Measurements from ENCODE around the gene RBM33. TPM values are rescaled to one million over a fixed set of nuclear protein-coding genes. Genes with fewer than 3 reads are reported as not detected.

RBM33 gene
- total and polyA plus RNA-seq, 2 of the 13 experiments (the other 11 are each of a cell fraction or from before 2014, with no cell fraction given) = 12.4 to 28.9 TPM

- TF ChIP-seq ADNP (CRISPR knock-in tag; IDR thresholded peaks at IDR 0.05) (0 out of 2 replicates have a peak, but pooled peaks have one; percentile 15), NFIB (CRISPR knock-in tag; IDR thresholded peaks at IDR 0.05; ENCODE audit: borderline replicate concordance) (no peak), HOXA5 (CRISPR knock-in tag; IDR thresholded peaks at IDR 0.05) (no peak), SOX13 (IDR thresholded peaks at IDR 0.05) (no peak), SOX13 (CRISPR knock-in tag; conservative IDR thresholded peaks at IDR 0.05 in 1 of 2, IDR thresholded peaks at IDR 0.05 in 1 of 2) (peak in 1 of 2 experiments; percentile 24; a peak in 1 of 4 replicates), HOXA7 (CRISPR knock-in tag; IDR thresholded peaks at IDR 0.05) (no peak), RXRB (CRISPR knock-in tag; IDR thresholded peaks at IDR 0.05; ENCODE audit: borderline replicate concordance) (peak; percentile 54), ZNF329 (CRISPR knock-in tag; IDR thresholded peaks at IDR 0.05; ENCODE audit: low read depth) (no peak), SALL1 (CRISPR knock-in tag; IDR thresholded peaks at IDR 0.05) (peak; percentile 76), ZNF101 (CRISPR knock-in tag; IDR thresholded peaks at IDR 0.05; ENCODE audit: borderline replicate concordance, low read depth) (no peak), ZNF292 (CRISPR knock-in tag; IDR thresholded peaks at IDR 0.05; ENCODE audit: borderline replicate concordance, low read depth) (peak; percentile 8; the same call in 1 of the 2 replicates), ZFP37 (CRISPR knock-in tag; IDR thresholded peaks at IDR 0.05; ENCODE audit: borderline replicate concordance) (no peak), EHMT2 (IDR thresholded peaks at IDR 0.05; ENCODE audit: borderline replicate concordance, low read depth, low read length) (0 out of 2 replicates have a peak, but pooled peaks have one; percentile 22), ZNF792 (CRISPR knock-in tag; IDR thresholded peaks at IDR 0.05) (0 out of 2 replicates have a peak, but pooled peaks have one; percentile 42), PHF21A (CRISPR knock-in tag; IDR thresholded peaks at IDR 0.05) (no peak), ZNF468 (CRISPR knock-in tag; IDR thresholded peaks at IDR 0.05) (no peak; the same call in 1 of the 2 replicates), STAT5B (CRISPR knock-in tag; IDR thresholded peaks at IDR 0.05) (no peak), IRF2 (CRISPR knock-in tag; IDR thresholded peaks at IDR 0.05) (0 out of 2 replicates have a peak, but pooled peaks have one; percentile 29), ZNF160 (CRISPR knock-in tag; IDR thresholded peaks at IDR 0.05) (no peak), SKIL (CRISPR knock-in tag; IDR thresholded peaks at IDR 0.05; ENCODE audit: borderline replicate concordance) (0 out of 2 replicates have a peak, but pooled peaks have one; percentile 36), ZNF644 (CRISPR knock-in tag; IDR thresholded peaks at IDR 0.05; ENCODE audit: low read depth) (peak; percentile 27; the same call in 1 of the 2 replicates), MLX (CRISPR knock-in tag; IDR thresholded peaks at IDR 0.05) (0 out of 2 replicates have a peak, but pooled peaks have one; percentile 18), SOX5 (CRISPR knock-in tag; IDR thresholded peaks at IDR 0.05; ENCODE audit: borderline replicate concordance) (0 out of 2 replicates have a peak, but pooled peaks have one; percentile 51), SMARCE1 (IDR thresholded peaks at IDR 0.05; ENCODE audit: borderline replicate concordance) (no peak), ZMAT3 (CRISPR knock-in tag; conservative IDR thresholded peaks at IDR 0.05) (peak; percentile 49; the same call in 1 of the 2 replicates), RARA (CRISPR knock-in tag; IDR thresholded peaks at IDR 0.05) (peak; percentile 67), BCL6 (CRISPR knock-in tag; IDR thresholded peaks at IDR 0.05) (no peak), ZSCAN9 (CRISPR knock-in tag; IDR thresholded peaks at IDR 0.05; ENCODE audit: borderline replicate concordance) (no peak), ISX (CRISPR knock-in tag; conservative IDR thresholded peaks at IDR 0.05) (no peak), LCORL (IDR thresholded peaks at IDR 0.05) (no peak), LCORL (CRISPR knock-in tag; IDR thresholded peaks at IDR 0.05) (0 out of 2 replicates have a peak, but pooled peaks have one; percentile 41), PAX8 (CRISPR knock-in tag; IDR thresholded peaks at IDR 0.05; ENCODE audit: borderline replicate concordance) (peak; percentile 16; the same call in 1 of the 2 replicates)
Measured at GRCh38 chr7:155619634-155620271, 24.7 kb upstream of the RBM33 start (continued).
